OCI-LY3 (cell line): ENCODE measurements around the gene SMG7.

Experiments
- H2AFZ ChIP-seq: fragments of 200-600, 300-600 bp; shearing (Covaris generic); 2 replicates; pipeline ENCODE4 v1.6.0; 2014; ENCODE audit warnings: antibody characterized with exemption, low read depth, low read length
- H3K27ac ChIP-seq: fragments of 200-600, 300-600 bp; sonication (generic); 2 replicates; pipeline ENCODE4 v1.5.1; 2014; ENCODE audit warnings: mild to moderate bottlenecking, low read length, moderate library complexity, mixed read lengths
- H3K27me3 ChIP-seq: fragments of 200-600, 300-600 bp; sonication (generic); 2 replicates; pipeline ENCODE4 v1.6.1; 2014; ENCODE audit warnings: low read depth, low read length, mixed read lengths
- H3K36me3 ChIP-seq: fragments of 200-600, 300-600 bp; sonication (generic); replicated peaks from 2 replicates; pipeline ENCODE3; 2014; ENCODE audit warnings: low read depth, low read length, mixed read lengths
- H3K4me1 ChIP-seq: fragments of 300-600, 200-600 bp; sonication (generic); 2 replicates; pipeline ENCODE4 v1.6.1; 2014; ENCODE audit warnings: low read length, mixed read lengths
- H3K4me2 ChIP-seq: fragments of 200-600, 300-600 bp; sonication (generic); 2 replicates; pipeline ENCODE4 v1.6.1; 2014; ENCODE audit warnings: low read length, mixed read lengths
- H3K4me3 ChIP-seq: fragments of 300-600, 200-600 bp; sonication (generic); 2 replicates; pipeline ENCODE4 v1.5.1; 2014; ENCODE audit warnings: antibody characterized with exemption, mild to moderate bottlenecking, low read length, moderate library complexity
- H3K79me2 ChIP-seq: fragments of 300-600, 200-600 bp; shearing (Covaris generic); 2 replicates; pipeline ENCODE4 v1.6.1; 2014; ENCODE audit warnings: mild to moderate bottlenecking, low read length, mixed read lengths
- H3K9ac ChIP-seq: fragments of 300-600, 200-600 bp; shearing (Covaris generic); 2 replicates; pipeline ENCODE4 v1.6.0; 2014; ENCODE audit warnings: mild to moderate bottlenecking, low read length, moderate library complexity
- H3K9me3 ChIP-seq: fragments of 200-600, 300-600 bp; shearing (Covaris generic); 2 replicates; pipeline ENCODE4 v1.6.1; 2014; ENCODE audit warnings: low read length, mixed read lengths; ENCODE audit not compliant: insufficient read depth
- H4K20me1 ChIP-seq: fragments of 200-600, 300-600 bp; sonication (generic); 2 replicates; pipeline ENCODE4 v1.6.1; 2016; ENCODE audit warnings: low read length, mixed read lengths; ENCODE audit not compliant: insufficient read depth
- EZH2phosphoT487 ChIP-seq: fragments of 200-600 bp; shearing (Covaris generic); IDR thresholded peaks from 2 replicates; pipeline ENCODE4 v1.6.1; 2018; ENCODE audit warnings: antibody characterized with exemption, mixed run types, low read depth
- TF ChIP-seq, protein P1 (sequence below): fragments of 200-600, 300-600 bp; sonication (generic); IDR thresholded peaks from 2 replicates; pipeline ENCODE4 v1.5.1; 2014; ENCODE audit warnings: antibody characterized with exemption, low read length, low read depth

SMG7 gene

DNA sequence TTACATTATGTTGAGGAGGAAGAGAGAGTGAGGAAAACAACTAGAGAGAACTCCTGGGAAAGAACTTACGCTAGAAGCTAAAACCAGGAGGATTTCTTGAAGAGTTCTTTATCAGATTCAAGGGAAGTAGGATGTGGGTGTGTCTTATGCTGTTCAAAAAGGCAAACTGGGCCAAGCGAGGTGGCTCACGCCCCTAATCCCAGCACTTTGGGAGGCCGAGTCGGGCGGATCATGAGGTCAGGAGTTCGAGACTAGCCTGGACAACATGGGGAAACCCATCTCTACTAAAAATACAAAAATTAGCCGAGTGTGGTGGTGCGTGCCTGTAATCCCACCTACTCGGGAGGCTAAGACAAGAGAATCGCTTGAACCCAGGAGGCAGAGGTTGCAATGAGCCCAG is 23.1 kb downstream of the SMG7 start:
- Histone ChIP-seq H3K4me3 (no peak overlapping the region), H3K9ac (no peak overlapping the region), H3K27me3 (no peaks in the 10 kb centered on the region), H3K79me2 (peaks cover 98% of the 10 kb centered on the region), H4K20me1 (peaks cover 67% of the 10 kb centered on the region), H3K27ac (no peak overlapping the region), H3K36me3 (no peaks in the 10 kb centered on the region), H2AFZ (no peak overlapping the region), H3K9me3 (no peaks in the 10 kb centered on the region), H3K4me2 (no peak overlapping the region), H3K4me1 (no peaks in the 10 kb centered on the region)
- no peak for TF ChIP-seq EZH2phosphoT487
- TF ChIP-seq, protein P1, sequence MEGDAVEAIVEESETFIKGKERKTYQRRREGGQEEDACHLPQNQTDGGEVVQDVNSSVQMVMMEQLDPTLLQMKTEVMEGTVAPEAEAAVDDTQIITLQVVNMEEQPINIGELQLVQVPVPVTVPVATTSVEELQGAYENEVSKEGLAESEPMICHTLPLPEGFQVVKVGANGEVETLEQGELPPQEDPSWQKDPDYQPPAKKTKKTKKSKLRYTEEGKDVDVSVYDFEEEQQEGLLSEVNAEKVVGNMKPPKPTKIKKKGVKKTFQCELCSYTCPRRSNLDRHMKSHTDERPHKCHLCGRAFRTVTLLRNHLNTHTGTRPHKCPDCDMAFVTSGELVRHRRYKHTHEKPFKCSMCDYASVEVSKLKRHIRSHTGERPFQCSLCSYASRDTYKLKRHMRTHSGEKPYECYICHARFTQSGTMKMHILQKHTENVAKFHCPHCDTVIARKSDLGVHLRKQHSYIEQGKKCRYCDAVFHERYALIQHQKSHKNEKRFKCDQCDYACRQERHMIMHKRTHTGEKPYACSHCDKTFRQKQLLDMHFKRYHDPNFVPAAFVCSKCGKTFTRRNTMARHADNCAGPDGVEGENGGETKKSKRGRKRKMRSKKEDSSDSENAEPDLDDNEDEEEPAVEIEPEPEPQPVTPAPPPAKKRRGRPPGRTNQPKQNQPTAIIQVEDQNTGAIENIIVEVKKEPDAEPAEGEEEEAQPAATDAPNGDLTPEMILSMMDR = no peak

DNA sequence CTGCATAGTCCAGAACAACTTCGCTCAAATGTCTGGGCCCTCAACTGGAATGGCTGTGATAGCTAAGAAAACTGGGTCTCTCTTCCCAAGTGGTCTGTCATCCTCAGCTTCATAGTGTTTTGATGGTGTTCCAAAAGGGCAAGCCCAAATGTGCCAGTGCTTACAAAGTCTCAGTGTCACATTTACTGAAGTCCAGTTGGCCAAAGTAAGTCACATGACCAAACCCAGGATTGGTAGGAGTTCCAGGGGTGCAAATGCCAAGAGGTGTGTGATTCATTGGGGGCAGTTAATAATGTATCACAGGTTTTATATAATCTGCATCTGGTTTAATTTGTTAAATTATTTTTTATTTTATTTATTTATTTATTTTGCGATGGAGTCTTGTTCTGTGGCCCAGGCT is 24.9 kb downstream of the SMG7 start:
- H3K27me3 ChIP-seq = no peaks in the 10 kb centered on the region
- H3K79me2 ChIP-seq = peaks cover 100% of the 10 kb centered on the region
- no peak overlapping the region for H2AFZ ChIP-seq
- TF ChIP-seq, protein P1 = no peak
- no peak for TF ChIP-seq EZH2phosphoT487
- no peaks in the 10 kb centered on the region for H3K4me1 ChIP-seq
- no peaks in the 10 kb centered on the region for H3K9me3 ChIP-seq
- no peak overlapping the region for H3K4me3 ChIP-seq
- H3K4me2 ChIP-seq = no peak overlapping the region
- H3K36me3 ChIP-seq = no peaks in the 10 kb centered on the region
- H3K27ac ChIP-seq = no peak overlapping the region
- H4K20me1 ChIP-seq = peaks cover 69% of the 10 kb centered on the region
- H3K9ac ChIP-seq = no peak overlapping the region

DNA sequence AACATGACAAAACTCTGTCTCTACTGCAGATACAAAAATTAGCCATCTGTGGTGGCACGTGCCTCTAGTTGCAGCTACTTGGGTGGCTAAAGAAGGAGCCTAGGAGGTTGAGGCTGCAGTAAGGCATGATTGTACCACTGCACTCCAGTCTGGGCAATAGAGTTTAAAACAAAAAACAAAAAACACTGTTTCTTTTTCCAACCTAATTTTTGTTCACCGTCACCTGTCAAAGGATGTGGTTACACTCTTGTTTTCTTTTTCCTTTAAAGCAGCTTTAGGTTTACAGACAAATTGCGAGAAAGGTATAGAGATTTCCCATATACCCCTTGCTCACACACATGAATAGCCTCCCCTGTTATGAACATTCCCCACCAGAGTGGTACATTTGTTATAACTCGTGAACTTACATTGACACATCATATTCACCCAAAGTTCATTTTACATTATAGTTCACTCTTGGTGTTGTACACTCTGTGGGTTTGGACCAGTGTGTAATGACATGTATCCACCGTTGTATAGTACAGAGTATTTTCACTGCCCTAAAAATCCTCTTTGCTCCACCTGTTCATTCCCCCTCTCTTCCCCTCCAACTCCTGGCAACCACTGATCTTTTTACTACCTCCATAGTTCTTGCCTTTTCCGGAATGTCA is 26.2 kb downstream of the SMG7 start:
- H3K79me2 ChIP-seq = peaks cover 98% of the 10 kb centered on the region
- peaks cover 73% of the 10 kb centered on the region for H4K20me1 ChIP-seq
- no peaks in the 10 kb centered on the region for H3K4me1 ChIP-seq
- no peak for TF ChIP-seq EZH2phosphoT487
- TF ChIP-seq, protein P1 = no peak
- H3K9me3 ChIP-seq = no peaks in the 10 kb centered on the region
- no peaks in the 10 kb centered on the region for H3K27me3 ChIP-seq
- H3K27ac ChIP-seq = no peak overlapping the region
- H2AFZ ChIP-seq = no peak overlapping the region
- no peak overlapping the region for H3K4me2 ChIP-seq
- H3K4me3 ChIP-seq = no peak overlapping the region
- H3K9ac ChIP-seq = no peak overlapping the region
- H3K36me3 ChIP-seq = no peaks in the 10 kb centered on the region

DNA sequence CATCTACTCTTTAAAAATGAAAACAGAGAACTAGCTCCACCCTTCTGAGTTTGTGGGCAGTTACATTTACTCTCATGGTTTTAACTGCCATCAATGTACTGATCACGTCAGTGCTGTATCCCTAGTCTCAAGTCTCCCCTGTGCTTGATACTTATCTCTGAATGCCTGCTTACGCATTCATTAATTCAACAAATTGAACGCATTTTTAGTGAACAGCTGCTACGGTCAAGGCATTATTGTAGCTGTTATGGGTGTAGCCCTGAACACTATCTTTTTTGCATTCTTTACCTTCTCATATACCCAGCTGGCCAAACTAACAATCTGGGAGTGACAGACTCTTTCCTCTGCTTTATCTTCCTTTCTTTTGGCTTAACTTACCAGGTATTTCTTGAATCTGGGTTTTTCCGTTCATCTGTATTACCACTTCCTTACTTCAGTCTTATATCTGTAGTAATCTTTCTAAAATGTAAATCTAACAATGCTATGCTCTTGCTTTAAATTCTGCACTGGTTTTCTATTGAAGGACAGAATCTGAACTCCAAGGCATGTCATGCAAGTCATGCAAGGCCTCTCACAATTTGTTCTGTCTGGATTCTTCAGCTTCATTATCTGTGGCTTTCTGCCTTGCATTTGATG is 33.3 kb downstream of the SMG7 start:
- H3K4me2 ChIP-seq = no peak overlapping the region

More for the DNA sequence above, 33.3 kb downstream of the SMG7 start:
- peaks cover 79% of the 10 kb centered on the region for H3K79me2 ChIP-seq
- no peak overlapping the region for H3K4me3 ChIP-seq
- H2AFZ ChIP-seq = no peak overlapping the region
- H3K36me3 ChIP-seq = no peaks in the 10 kb centered on the region
- H3K4me1 ChIP-seq = no peaks in the 10 kb centered on the region
- no peak overlapping the region for H3K9ac ChIP-seq
- H3K27me3 ChIP-seq = no peaks in the 10 kb centered on the region
- no peak overlapping the region for H3K27ac ChIP-seq
- TF ChIP-seq, protein P1 = no peak
- TF ChIP-seq EZH2phosphoT487 = no peak
- no peaks in the 10 kb centered on the region for H3K9me3 ChIP-seq
- peaks cover 59% of the 10 kb centered on the region for H4K20me1 ChIP-seq
